ENCODE results near the gene PCDH12.
A peak's percentile ranks its signal among the peaks of the same experiment; 100 is the strongest.

The PCDH12 gene

GRCh38 chr5:141958546-141959172 is 657 bp upstream of the PCDH12 start:
- no peak for TF ChIP-seq POLR2A (IDR thresholded peaks at IDR 0.05; ENCODE audit: low read length)
- TF ChIP-seq GATA1 (IDR thresholded peaks at IDR 0.05; ENCODE audit: low read depth, low read length), result no peak
- DNase-seq, result peak in 1 of 2 experiments; percentile 32

- TF ChIP-seq GATA1 (IDR thresholded peaks at IDR 0.05; ENCODE audit: low read depth, low read length) (no peak), POLR2A (IDR thresholded peaks at IDR 0.05; ENCODE audit: low read length) (no peak)
- peak in 1 of 2 experiments; percentile 12 for DNase-seq
Observed at GRCh38 chr5:141957367-141957996, 520 bp downstream of the PCDH12 start.

- TF ChIP-seq GATA1 (IDR thresholded peaks at IDR 0.05; ENCODE audit: low read depth, low read length) (no peak), POLR2A (IDR thresholded peaks at IDR 0.05; ENCODE audit: low read length) (no peak)
Observed at GRCh38 chr5:141954194-141954593, 3.8 kb downstream of the PCDH12 start.

GRCh38 chr5:141952020-141952419 is 6.0 kb downstream of the PCDH12 start:
- TF ChIP-seq POLR2A (IDR thresholded peaks at IDR 0.05; ENCODE audit: low read length) (no peak), GATA1 (IDR thresholded peaks at IDR 0.05; ENCODE audit: low read depth, low read length) (no peak)
- DNase-seq, result no peak

More at GRCh38 chr5:141954194-141954593, 3.8 kb downstream of the PCDH12 start:
- DNase-seq, result no peak

GRCh38 chr5:141951332-141951781 is 6.6 kb downstream of the PCDH12 start:
- no peak for DNase-seq
- TF ChIP-seq POLR2A (IDR thresholded peaks at IDR 0.05; ENCODE audit: low read length) (no peak), GATA1 (IDR thresholded peaks at IDR 0.05; ENCODE audit: low read depth, low read length) (no peak)

GRCh38 chr5:141950207-141951005 is 7.6 kb downstream of the PCDH12 start:
- no peak for TF ChIP-seq POLR2A (IDR thresholded peaks at IDR 0.05; ENCODE audit: low read length)
- no peak for TF ChIP-seq GATA1 (IDR thresholded peaks at IDR 0.05; ENCODE audit: low read depth, low read length)
- no peak for DNase-seq

- DNase-seq, result no peak
- TF ChIP-seq GATA1 (IDR thresholded peaks at IDR 0.05; ENCODE audit: low read depth, low read length) (no peak), POLR2A (IDR thresholded peaks at IDR 0.05; ENCODE audit: low read length) (no peak)
Observed at GRCh38 chr5:141949511-141949910, 8.5 kb downstream of the PCDH12 start.

- TF ChIP-seq GATA1 (IDR thresholded peaks at IDR 0.05; ENCODE audit: low read depth, low read length) (no peak), POLR2A (IDR thresholded peaks at IDR 0.05; ENCODE audit: low read length) (no peak)
- DNase-seq, result no peak
Observed at GRCh38 chr5:141948812-141949211, 9.2 kb downstream of the PCDH12 start.

- DNase-seq, result no peak
- TF ChIP-seq POLR2A (IDR thresholded peaks at IDR 0.05; ENCODE audit: low read length), result no peak
- no peak for TF ChIP-seq GATA1 (IDR thresholded peaks at IDR 0.05; ENCODE audit: low read depth, low read length)
Observed at GRCh38 chr5:141947316-141947715, 10.7 kb downstream of the PCDH12 start.

- DNase-seq, result no peak
- no peak for TF ChIP-seq GATA1 (IDR thresholded peaks at IDR 0.05; ENCODE audit: low read depth, low read length)
- TF ChIP-seq POLR2A (IDR thresholded peaks at IDR 0.05; ENCODE audit: low read length), result no peak
Observed at GRCh38 chr5:141945511-141946051, 12.4 kb downstream of the PCDH12 start.

GRCh38 chr5:141944076-141944475 is 13.9 kb downstream of the PCDH12 start:
- TF ChIP-seq POLR2A (IDR thresholded peaks at IDR 0.05; ENCODE audit: low read length) (no peak), GATA1 (IDR thresholded peaks at IDR 0.05; ENCODE audit: low read depth, low read length) (no peak)
- DNase-seq, result no peak

GRCh38 chr5:141942185-141942857 is 15.7 kb downstream of the PCDH12 start:
- TF ChIP-seq GATA1 (IDR thresholded peaks at IDR 0.05; ENCODE audit: low read depth, low read length) (no peak), POLR2A (IDR thresholded peaks at IDR 0.05; ENCODE audit: low read length) (no peak)

GRCh38 chr5:141941779-141942178 is 16.2 kb downstream of the PCDH12 start:
- no peak for DNase-seq
- no peak for TF ChIP-seq POLR2A (IDR thresholded peaks at IDR 0.05; ENCODE audit: low read length)
- no peak for TF ChIP-seq GATA1 (IDR thresholded peaks at IDR 0.05; ENCODE audit: low read depth, low read length)

More at GRCh38 chr5:141942185-141942857, 15.7 kb downstream of the PCDH12 start:
- no peak for DNase-seq

All from erythroblast (primary cell).